SHP77 treated with DMSO at 0.1 percent for 48 hours (cell line): Measurements from ENCODE around the gene TMEM213.
A peak's percentile ranks its signal among the peaks of the same experiment; 100 is the strongest.

Experiments
- DNase-seq: peaks from one replicate; lab custom pipeline; 2025; lab: John Stamatoyannopoulos, UW

Gene TMEM213

DNA sequence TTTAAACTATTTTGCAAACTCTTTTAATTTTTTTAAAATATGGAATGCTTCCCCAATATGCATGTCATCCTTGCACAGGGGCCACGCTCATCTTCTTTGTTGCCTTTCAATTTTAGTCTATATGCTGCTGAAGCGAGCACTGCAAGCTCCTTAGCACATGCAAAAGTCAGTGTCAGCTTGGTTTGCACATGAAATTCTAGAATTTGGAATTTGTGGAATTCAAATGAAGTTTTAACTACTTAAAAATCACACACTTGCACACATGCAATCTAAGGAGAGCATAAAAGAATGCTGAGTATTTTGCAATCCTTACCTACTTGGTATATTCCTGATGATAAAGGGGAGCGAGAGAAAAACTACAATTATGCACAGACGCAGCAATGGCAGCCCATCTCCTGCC, 78.5 kb downstream of the TMEM213 start:
- DNase-seq, result no peak

GRCh38 chr7:138878051-138878450, 80.3 kb downstream of the TMEM213 start:
- DNase-seq, result no peak

DNA sequence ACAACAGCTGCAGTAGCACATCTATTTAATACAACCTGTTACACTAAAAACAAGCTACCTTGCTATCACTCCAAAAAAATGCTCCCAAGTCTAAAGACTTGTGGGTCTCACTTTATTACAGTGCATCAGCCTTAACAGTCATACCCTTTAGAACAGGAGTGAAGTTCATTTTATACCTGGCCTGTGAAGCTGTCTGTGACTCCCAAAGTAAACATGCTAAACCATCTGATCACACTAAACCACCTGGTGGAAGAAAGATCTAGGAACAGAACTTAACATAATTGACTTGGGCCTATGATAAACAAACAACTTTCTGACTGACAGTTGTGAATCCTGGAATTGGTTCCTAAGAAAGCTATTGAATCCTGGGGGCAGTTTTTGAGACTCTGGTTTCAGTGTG, 81.1 kb downstream of the TMEM213 start:
- DNase-seq, result no peak

- no peak for DNase-seq
These were observed 81.6 kb downstream of the TMEM213 start for GRCh38 chr7:138879356-138879755.

GRCh38 chr7:138880881-138881578, 83.2 kb downstream of the TMEM213 start:
- DNase-seq, result no peak

GRCh38 chr7:138881579-138882188, 83.9 kb downstream of the TMEM213 start:
- no peak for DNase-seq

- DNase-seq, result no peak
These were observed 84.5 kb downstream of the TMEM213 start for GRCh38 chr7:138882249-138882648.

DNA sequence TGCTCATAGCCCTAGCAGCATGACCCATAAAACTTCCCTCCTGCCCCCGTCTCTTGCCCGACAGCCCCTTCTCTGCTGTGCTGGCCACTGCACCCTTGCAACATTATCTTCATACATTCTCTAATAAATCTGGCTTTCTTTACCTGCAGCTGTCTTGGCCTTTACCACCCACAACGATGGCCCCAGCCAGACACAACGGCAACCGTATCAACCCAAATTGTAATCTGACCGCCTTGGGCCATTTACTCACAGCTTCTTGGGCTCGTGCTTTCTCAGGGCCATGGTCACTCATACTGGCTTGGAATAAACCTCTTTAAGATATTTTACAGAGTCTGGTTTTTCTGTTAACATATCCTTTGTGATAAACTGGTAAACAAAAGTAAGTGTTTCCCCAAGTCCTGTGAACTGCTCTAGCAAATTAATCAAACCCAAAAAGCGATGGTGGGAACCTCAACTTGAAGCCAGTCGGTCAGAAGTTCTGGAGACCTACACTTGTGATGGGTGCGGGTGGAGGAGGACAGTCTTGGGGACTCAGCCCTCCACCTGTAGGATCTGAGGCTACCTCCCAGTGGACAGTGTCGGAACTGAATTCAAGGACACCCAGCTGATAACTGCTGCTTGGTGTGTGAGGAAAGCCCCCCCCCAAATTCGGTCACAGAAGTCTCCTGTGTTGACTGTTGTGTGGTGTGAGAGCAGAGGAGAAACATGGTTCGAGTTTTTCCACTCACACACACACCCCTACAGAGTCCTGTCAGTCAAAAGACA, 87.8 kb downstream of the TMEM213 start:
- no peak for DNase-seq

GRCh38 chr7:138886501-138886917, 88.7 kb downstream of the TMEM213 start:
- peak; percentile 32 for DNase-seq

GRCh38 chr7:138887085-138887710, 89.4 kb downstream of the TMEM213 start:
- no peak for DNase-seq
